ENCODE data around the gene SGMS1.
"Not testable (repeated sequence)": the region's sequence is repeated elsewhere in the genome, so short reads cannot be mapped to it uniquely, and the experiment has no call there.

Gene SGMS1

GRCh38 chr10:50552771-50553535 lies 70.8 kb downstream of the SGMS1 start:
- no peak for DNase-seq

- no peak for DNase-seq
These were observed 71.4 kb downstream of the SGMS1 start for GRCh38 chr10:50552308-50552707.

DNA sequence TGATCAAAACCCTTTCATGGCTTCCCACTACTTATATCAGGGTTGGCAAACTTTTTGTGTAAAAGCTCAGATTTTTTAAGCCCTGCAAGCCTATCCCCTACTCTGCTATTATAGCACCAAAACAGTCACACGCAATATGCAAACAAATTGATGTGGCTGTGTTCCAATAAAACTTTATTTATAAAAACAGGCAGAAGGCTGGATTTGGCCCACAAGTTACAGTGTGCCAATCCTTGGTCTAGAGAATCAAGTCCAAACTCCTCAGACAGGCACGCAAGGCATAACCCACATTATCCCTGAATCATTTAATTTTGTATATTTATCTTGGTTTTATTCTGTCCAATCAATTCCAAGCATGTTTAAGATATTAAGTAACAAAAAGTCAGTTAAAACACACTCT lies 71.9 kb downstream of the SGMS1 start:
- DNase-seq: no peak

GRCh38 chr10:50550291-50550839 lies 73.4 kb downstream of the SGMS1 start:
- no peak for DNase-seq

GRCh38 chr10:50549186-50549585 lies 74.6 kb downstream of the SGMS1 start:
- DNase-seq: not testable (repeated sequence)

GRCh38 chr10:50548481-50548880 lies 75.3 kb downstream of the SGMS1 start:
- DNase-seq: not testable (repeated sequence)

DNA sequence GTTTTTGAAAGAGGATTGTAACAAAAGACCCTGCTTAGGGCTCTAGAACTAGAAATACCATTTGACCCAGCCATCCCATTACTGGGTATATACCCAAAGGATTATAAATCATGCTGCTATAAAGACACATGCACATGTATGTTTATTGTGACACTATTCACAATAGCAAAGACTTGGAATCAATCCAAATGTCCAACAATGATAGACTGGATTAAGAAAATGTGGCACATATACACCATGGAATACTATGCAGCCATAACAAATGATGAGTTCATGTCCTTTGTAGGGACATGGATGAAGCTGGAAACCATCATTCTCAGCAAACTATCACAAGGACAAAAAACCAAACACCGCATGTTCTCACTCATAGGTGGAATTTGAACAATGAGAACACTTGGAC lies 77.5 kb downstream of the SGMS1 start:
- not testable (repeated sequence) for DNase-seq

DNA sequence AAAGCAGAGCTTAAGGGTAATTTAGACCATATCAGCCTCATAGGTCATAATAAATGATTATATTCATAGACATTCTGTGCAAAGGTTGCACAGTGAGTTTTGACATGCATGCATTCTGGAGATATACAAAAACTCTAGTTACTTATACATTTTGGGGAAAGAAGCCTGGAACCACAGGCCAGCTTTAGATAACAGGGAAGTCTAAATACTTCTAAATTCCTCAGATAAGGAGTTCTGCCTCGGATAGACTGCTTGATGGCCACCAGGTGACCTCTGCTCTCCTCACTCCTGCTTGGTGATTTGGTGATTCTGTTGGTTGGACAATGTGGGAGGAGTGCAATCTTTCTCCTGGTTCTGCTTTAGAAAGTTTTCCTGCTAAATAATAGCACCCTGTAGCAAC lies 77.9 kb downstream of the SGMS1 start:
- DNase-seq: no peak

- DNase-seq: no peak
These were observed 78.8 kb downstream of the SGMS1 start for GRCh38 chr10:50544857-50545429.

GRCh38 chr10:50544095-50544856 lies 79.5 kb downstream of the SGMS1 start:
- no peak for DNase-seq

DNA sequence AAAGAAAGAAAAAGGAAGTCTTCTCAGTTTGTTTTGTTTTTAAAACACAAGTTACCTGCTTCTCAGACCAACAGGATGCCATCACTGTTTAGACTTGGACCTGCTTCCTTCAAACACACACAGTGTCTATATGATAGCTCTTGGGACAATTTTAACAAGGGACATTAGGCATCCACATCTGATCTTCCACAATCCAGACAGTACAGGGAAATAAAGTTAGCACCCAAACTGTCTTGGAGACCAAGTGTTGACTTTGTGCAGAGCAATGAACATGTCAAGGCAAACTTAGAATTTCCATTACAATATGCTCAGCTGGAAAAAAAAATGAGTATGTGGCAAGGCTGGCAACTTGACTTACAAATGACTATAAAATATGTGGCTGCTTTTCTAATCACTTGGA lies 80.9 kb downstream of the SGMS1 start:
- DNase-seq: no peak

- no peak for DNase-seq
These were observed 81.8 kb downstream of the SGMS1 start for GRCh38 chr10:50541921-50542320.

DNA sequence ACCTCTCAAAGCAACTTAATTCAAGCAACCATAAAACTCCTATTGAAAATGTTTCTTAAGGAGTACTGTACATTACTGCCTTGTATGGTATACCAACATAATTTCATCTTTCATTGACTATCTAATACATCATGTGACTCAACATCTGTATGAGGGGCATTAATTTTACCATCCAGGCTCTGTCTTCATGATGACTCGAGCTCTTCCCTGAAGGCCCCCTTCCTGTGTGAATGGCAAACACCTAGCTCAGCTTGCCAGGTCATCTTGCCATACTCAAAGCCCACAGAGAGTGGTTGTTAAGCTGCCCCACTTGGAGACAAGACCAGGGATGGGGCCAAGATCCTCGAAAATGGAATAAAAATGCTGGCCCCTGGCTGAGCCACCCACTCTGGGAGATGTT lies 82.4 kb downstream of the SGMS1 start:
- DNase-seq: no peak

- DNase-seq: no peak
These were observed 83.0 kb downstream of the SGMS1 start for GRCh38 chr10:50540826-50541122.

DNA sequence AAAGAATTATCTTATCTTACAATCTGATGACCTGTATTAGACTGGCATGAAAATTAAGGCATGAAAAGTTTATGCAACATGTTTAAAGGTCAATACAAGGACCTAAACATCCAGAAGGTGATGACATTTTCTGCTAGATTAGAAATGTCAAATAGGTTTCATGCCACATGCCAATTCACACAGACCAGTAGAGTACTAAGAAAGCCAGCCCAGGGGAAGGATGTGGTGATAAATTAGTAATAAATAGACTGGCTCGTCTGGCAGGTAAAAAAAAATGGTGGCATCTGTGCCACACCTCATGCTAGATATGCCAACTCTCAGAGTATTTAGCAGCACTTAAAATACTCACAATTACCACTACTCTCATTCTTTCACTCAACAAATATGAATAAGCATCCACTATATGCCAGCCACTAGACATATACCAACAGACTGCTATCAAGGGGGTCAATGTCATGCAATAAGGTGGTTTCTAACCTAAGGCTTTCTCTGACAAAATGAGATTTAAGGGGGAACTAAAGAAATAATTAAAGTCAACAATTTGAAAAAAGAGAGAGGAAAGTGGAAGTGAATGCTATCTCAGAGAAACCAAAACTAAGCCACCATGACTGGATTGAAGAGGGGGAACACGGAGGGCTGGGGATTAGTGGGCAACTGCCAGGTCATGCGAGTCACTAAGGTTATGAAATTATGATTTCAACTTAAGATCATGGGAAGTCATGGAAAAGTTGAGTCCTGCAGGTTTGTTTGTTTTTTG lies 83.5 kb downstream of the SGMS1 start:
- DNase-seq: no peak

GRCh38 chr10:50538555-50539398 lies 85.0 kb downstream of the SGMS1 start:
- DNase-seq: no peak

DNA sequence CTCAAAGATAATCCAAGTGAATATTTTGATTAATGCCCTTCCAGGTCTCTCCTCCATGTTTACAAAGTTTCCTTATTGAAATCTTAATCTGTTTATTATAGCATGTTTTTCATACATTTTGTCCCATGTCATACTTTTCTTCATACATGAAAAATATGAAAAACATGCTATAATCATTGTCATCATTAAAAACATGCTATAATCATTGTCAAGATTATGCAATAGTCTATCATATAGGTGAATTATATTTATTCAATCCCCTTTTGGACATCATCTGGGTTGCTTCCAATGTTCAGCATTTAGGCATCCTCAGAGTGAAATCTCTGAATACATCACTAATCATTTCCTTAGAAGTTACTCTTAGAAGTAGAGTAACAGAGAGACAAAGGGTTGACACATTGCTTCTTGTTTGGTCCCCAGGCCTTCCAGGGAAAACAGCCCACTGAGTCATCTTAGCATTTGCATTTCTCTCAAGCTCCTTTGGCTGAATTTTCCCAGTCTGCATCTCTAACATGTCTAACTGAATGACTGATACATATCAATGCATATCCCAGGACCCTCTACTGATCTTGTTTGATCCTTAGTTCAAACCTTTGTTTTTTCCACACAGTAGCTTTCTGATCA lies 87.0 kb downstream of the SGMS1 start:
- DNase-seq: no peak

GRCh38 chr10:50534748-50535376 lies 88.9 kb downstream of the SGMS1 start:
- DNase-seq: not testable (repeated sequence)

GRCh38 chr10:50533296-50533695 lies 90.5 kb downstream of the SGMS1 start:
- no peak for DNase-seq

- no peak for DNase-seq
These were observed 92.2 kb downstream of the SGMS1 start for GRCh38 chr10:50531388-50532077.
